PC-9 (cell line): ENCODE results near the gene CCDC148.

Source experiments
- EZH2 ChIP-seq: fragments of 200-600 bp; sonication (generic); IDR thresholded peaks from 2 replicates; pipeline ENCODE4 v1.8.0; 2017; ENCODE audit warnings: antibody characterized with exemption, low read depth
- TF ChIP-seq, protein P1 (sequence below): fragments of 200-600 bp; sonication (generic); conservative IDR thresholded peaks from 2 replicates; pipeline ENCODE4 v1.6.1; 2017; ENCODE audit warnings: mixed run types, antibody characterized with exemption, mild to moderate bottlenecking, moderate library complexity

DNA sequence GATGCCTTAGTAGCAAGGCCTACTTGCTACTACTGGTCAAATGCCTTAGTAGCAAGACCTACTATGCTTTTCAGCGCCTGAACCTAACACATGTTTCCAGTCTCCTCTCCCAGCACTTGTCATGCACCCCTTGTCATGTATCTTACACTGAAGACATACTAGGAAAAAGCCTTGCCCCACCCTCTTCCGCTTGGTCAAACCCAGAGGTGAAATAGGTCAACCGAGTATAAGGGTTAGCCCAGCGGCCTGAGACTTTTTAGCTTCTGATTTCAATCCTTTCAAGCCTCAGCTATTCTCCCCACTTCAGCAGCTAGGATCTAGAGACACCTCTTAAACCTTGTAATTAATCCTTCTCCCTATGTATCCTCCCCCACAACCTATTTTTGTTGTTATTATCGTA, 281.6 kb downstream of the CCDC148 start:
- TF ChIP-seq, protein P1, sequence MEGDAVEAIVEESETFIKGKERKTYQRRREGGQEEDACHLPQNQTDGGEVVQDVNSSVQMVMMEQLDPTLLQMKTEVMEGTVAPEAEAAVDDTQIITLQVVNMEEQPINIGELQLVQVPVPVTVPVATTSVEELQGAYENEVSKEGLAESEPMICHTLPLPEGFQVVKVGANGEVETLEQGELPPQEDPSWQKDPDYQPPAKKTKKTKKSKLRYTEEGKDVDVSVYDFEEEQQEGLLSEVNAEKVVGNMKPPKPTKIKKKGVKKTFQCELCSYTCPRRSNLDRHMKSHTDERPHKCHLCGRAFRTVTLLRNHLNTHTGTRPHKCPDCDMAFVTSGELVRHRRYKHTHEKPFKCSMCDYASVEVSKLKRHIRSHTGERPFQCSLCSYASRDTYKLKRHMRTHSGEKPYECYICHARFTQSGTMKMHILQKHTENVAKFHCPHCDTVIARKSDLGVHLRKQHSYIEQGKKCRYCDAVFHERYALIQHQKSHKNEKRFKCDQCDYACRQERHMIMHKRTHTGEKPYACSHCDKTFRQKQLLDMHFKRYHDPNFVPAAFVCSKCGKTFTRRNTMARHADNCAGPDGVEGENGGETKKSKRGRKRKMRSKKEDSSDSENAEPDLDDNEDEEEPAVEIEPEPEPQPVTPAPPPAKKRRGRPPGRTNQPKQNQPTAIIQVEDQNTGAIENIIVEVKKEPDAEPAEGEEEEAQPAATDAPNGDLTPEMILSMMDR = no peak
- no peak for TF ChIP-seq EZH2
